HG03064 (cell line): ENCODE measurements around the gene ATP6V1F.

Experiments used
- ATAC-seq: cut with Tn5 transposase; IDR thresholded peaks from one replicate; pipeline ENCODE4 v1.9.1; 2021; ENCODE audit warnings: low read depth; ENCODE audit not compliant: unreplicated experiment

The ATP6V1F gene

GRCh38 chr7:128867241-128867640 is 4.6 kb downstream of the ATP6V1F start:
- ATAC-seq, result no peak

GRCh38 chr7:128867842-128868623 is 5.4 kb downstream of the ATP6V1F start:
- no peak for ATAC-seq

DNA sequence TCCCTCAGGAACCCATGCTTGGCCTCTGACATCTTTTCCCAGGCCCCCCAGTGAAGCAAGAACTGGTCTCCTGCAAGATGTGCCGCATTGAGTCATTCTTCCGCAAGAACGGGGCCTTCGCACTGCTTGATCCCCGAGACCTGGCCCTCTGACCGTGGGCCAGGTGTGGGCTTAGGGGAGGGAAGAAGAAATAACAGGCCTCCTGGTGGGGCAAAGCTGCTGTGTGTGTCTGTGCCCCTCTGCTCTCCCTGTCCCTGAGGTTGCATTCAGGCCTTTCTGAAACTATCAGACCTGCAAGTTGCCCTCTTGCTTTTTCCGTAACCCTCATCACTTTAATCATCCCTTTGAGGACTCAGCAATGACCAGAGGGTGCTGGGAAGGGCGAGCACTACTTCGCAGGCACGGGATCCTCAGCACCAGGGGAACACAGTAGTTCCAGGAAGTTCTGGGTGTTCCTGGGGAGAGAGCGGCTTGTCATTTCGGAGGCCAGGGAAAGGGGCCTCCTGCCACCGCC is 6.0 kb downstream of the ATP6V1F start:
- no peak for ATAC-seq

- ATAC-seq, result no peak
Observed at GRCh38 chr7:128869138-128869943, 6.7 kb downstream of the ATP6V1F start.

DNA sequence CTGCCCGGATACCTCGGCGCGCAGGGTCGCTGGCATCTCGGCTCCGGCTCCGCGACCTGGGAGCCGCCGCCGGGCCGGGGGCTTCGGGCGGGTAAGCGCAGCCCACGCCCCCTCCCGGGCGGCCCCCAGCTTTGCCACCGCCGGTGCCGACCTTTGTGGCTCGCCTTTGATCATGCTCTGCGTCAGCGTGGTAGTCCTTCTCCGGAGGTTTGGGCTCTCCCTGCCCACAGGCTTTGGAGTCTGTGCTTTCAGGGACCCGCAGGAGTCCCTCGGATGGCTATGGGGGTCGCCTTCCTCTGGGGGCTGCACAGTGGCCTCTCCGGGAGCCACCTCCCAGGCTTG is 7.3 kb downstream of the ATP6V1F start:
- no peak for ATAC-seq

DNA sequence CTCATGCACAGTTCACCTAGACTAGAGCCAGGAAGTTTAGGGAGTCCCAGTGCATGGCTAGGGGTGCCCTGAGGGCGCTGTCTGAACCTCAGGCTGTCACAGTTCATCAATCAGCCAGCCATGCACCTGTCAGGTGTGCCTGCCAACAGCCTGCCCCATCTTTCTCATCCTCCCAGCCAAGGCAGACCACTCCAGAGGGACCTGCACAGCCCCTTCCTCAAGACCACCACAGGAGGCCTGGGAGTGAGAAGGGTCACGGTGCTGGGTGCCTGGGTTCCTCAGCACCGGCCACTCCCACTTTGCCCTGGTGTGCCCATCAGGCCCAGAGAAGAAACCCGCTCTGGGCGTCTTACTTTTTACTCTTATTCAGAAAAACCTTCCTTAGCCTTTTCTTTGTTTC is 8.4 kb downstream of the ATP6V1F start:
- no peak for ATAC-seq

DNA sequence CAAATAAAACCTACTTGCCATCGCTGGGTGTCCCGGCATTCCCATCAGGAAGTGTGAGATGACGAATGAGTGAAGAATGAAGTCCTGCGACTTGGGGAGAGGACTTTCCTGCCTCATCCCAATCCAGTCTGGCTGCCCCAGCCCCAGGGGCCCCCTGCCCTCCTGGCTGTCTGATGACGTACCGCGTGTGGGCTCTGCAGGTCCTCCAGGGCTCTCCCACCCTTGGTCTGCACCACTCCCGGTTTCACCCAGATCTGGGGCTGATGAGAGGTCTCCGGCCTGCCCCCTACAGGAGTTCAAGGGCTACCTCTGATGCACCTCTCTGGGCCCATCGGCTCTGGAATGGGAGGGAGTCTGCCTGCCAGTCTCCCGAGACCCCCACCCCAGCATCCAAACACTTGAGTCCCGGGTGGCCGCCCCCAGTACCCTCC is 9.8 kb downstream of the ATP6V1F start:
- ATAC-seq, result no peak

DNA sequence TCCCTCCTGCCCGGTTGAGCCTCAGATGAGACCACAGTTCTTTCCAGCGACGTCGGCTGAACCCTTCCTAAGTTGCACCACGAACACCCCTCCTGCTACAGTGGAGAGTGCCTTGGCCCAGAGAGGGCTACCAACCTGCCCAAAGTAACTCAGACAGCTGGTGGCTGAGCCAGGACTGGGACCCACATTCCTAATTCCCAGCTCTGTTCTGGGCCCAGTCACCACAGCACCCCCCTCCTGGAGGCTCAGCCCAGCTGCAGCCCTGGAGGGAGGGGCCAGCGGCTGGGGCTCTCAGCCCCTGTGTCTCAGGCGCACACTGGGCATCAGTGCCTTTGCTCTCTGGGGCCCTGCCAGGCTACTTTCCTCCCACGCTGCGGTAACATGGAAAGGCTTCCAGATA is 10.6 kb downstream of the ATP6V1F start:
- ATAC-seq, result no peak

DNA sequence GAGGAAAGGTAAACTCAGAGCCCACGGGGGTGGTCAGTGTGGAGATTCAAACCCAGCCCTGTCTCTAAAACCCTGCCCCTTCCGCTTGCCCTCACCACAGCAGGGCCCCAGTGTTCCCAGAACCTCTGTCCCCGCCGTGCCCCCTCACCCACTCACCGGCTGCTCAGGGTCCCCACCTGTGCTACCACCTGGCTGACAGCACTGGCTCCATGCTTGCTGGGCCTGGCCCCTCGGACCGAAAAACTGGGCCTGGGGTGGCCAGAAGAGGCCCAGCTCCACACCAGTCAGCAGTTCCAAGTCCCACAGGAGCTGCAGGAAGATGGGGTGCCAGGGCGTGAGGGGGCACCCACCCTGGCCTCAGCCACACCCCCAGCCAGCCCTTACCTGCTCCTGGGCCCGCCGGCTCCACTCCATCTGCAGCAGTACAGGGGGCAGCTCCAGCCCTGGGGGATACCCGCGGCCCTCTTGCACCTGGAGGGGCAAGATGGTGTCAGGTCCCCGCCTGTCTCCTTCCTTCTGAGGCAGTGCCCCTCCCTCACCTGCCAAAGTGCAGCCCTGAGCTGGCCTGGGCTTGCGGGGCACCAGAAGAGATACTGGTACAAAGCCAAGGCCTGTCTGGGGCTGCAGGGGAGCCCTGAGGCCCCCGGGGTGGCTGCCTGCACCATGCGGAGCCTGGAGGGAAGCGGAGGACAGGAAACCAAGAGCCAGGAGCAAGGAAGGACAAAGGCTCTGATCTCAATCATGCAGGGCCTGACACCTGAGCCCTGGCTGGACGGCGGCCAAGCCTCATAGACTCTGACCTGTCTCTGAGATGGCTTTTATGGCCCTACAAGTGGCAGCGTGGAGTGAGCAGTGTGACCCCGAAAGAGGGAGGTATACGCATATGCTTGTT is 11.7 kb downstream of the ATP6V1F start:
- no peak for ATAC-seq

DNA sequence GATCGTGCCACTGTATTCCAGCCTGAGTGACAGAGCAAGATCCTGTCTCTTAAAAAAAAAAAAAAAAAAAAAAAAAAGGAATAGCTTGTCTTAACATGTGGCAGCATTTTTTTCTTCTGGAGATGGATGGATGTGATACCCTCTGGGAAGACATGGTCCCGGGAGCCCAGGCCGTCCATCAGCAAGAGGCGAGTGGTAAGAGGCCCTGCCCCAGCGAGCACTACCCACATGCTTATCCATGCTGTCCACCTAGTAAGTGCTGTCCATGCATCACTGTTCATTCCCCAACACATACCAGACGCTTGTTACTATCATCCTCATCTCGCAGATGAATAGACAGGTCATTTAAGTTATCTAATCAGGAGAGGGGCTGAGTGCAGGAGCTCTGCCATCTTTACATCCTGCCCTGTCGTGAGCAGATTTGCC is 12.9 kb downstream of the ATP6V1F start:
- ATAC-seq, result no peak

GRCh38 chr7:128876127-128876526 is 13.5 kb downstream of the ATP6V1F start:
- no peak for ATAC-seq

DNA sequence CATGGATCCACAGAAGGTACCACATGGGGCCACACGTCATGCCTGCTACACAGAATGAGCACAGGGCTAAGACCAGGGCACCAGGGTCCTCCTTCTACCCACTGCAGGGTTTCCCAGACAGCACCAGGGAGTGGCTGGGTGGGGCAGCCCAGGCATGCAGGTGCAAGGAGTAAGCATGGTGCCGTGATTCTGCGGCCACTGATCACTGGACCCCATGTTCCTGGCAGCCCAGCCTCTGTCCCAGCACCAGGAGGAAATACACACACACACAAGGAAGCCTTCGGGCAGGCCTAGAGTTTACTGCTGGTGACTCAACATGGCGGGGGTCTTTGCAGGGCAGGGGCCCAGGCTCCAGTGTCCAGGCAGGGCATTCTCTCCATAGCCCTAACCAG is 13.9 kb downstream of the ATP6V1F start:
- no peak for ATAC-seq

DNA sequence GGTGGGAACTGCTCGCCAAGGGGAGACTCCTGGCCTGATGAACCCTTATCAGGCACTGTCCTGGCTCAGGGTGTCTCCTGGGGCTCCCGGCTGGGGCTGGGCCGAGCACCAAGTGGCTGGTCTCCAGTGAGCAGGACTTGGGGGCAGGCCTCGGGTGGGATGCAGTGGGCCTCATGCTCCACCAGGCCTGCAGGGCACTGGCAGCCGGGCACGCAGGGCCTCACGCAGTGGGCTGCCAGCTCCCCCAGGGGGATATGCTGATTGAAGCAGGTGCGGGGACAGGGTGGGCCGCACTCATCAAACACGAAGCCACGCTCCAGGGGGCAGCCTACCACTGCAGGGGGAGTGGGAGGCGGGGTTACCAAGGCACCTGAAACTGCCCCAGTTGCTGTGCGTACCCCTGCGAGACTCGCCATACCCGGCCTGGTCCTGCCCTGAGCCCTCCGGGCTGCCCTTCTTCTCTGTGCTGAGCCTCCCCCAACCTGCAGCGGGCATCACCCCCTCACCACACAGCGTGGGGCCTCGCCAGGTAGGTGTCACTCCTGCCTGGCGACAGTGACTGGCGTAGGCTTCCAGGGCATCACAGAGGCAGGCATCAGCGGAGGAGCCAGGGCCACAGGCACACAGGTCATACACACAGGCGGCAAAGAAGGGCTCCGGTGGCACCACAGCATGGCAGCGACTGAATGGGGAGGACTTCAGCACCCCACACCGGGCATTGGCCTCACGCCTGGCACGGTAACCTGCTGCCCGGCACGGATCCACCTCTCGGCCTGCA is 14.5 kb downstream of the ATP6V1F start:
- ATAC-seq, result no peak

DNA sequence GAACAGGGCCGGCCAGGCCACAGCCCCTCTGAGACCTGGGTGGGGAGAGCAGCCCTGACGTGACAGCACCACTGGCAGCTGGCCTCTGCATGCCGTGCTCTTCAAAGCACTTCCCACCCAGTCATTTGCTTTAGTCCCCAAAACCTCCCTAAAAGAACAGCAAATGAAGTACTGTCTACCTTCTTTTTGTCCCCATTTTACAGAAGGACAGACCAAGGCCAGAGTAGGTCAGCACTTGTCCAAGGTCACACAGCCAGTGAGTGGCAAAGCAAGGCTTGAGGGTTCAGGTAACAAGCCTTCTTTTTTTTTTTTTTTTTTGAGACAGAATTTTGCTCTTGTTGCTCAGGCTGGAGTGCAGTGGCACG is 15.1 kb downstream of the ATP6V1F start:
- ATAC-seq, result no peak

DNA sequence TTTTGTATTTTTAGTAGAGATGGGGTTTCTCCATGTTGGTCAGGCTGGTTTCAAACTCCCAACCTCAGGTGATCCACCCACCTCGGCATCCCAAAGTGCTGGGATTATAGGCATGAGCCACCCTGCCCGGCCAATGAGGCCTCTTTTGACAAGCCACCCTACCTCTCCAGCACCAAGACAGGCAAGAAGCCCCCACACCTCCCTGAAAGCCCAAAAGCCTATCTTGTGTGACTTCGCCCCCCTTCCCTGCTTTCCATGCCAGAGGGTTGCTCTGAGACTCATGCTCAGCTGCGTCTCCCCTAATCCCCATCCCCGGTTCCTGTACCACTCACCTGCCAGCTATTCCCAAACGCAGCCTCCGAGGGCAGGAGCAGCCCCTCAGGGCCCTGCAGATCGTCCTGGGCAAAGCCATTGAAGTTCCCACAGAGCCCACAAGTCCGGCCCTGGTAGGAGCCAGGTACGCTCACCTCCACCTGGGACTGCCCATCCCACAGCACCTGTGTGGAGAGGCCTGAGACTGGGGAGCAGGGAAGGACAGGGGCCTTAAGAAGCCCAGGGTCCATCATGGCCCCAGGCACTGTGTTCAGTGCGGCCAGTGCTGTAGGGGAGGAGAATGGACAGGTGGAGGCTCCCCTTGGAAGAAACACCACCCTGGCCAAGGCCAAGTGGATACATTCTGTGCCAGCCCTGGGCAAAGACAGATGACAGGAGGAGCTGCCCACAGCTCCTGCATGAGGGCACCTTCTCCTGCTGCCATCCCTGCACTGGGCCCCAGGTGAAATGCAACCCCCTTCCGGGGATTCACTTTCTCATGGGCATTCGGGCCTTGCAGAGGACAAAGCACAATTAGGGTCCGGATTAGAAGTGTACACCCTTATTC is 15.8 kb downstream of the ATP6V1F start:
- no peak for ATAC-seq

DNA sequence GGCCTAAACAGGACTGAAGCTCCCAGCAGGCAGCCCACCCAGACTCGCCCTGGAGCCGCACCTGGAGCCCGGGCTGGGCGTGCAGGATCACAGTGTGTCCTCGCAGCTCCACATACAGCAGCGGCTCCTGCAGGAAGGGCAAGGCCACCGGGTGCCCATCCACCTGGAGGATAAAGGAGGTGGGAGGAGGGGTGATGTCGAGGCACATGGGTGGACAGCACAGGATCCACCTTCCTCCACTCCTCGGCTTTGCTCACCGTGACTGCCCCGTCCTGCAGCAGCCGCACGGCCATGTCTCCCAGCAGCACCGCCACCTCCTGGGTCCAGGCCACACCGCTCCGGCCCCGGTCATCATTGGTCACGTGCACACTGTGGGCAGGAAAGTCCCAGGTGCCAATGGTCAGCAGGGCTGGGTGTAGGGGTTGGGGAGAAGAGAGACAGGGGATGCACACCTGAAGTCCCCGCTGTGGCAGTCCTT is 16.8 kb downstream of the ATP6V1F start:
- no peak for ATAC-seq

DNA sequence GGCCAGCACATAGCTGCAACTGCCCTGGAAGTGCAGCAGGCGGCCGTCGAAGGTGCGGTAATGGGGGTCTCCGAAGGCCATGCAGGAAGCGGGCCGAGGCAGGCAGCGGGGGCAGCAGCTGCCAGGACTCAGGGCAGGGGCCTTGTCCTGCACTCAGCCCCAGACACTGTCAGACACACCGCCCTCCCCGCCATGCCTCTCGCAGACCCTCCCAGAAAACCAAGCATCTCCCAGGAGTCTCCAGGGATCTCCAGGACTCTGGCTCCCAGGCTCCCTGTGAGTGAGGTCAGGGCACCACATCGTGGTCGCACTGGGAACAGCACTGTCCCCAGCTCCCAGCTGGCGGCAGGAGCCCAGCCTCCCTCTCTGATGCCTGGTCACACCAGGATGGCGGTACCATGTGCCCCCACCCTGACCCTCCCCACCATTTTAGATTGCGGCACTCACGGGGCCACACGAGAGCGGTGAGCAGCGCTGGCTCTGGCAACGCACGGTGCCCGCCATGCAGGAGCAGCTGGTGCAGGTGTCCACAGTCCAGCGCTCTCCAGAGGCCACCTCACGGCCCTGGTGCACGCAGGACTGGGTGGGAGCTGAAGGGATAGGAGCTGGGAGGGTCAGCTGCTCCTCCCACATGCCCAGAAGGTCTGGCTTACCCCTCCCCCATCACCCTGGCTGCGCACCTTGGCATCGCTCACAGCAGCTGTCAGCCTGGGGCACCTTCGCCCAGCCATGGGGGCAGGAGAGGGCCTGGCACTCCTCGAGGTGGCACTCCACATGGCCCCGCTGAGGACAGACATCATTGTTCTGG is 17.5 kb downstream of the ATP6V1F start:
- ATAC-seq, result no peak

GRCh38 chr7:128880791-128881457 is 18.3 kb downstream of the ATP6V1F start:
- no peak for ATAC-seq
